ENCODE results near the gene SCAI.
"Not testable (repeated sequence)": the region's sequence is repeated elsewhere in the genome, so short reads cannot be mapped to it uniquely, and the experiment has no call there.

The SCAI gene

GRCh38 chr9:125179776-125180175 is 36.4 kb upstream of the SCAI start:
- H3K4me2 ChIP-seq, H3K27ac ChIP-seq, H3K4me1 ChIP-seq, H3K9ac ChIP-seq, H3K4me3 ChIP-seq, H3K27me3 ChIP-seq: not testable (repeated sequence)
- Histone ChIP-seq H3K36me3 (peaks cover 13 to 95% (median 72%) of the 10 kb centered on the region in 11 experiments), H4K20me1 (peaks cover 80 to 100% (median 97%) of the 10 kb centered on the region in 11 experiments), H3K9me3 (replicated peaks in 1 of 11) (peaks cover 0 to 27% (median 18%) of the 10 kb centered on the region in 11 experiments; a peak in 14 of 22 replicates)
- TF ChIP-seq Cebpa-rat (IDR thresholded peaks at IDR 0.05) = peak in 2 of 11 experiments; percentile 23 to 52; a peak in 1 of 22 replicates

- TF ChIP-seq Cebpa-rat (IDR thresholded peaks at IDR 0.05) = no peak
- Histone ChIP-seq H3K4me3 (no peak overlapping the region), H4K20me1 (peaks cover 82 to 100% (median 96%) of the 10 kb centered on the region in 11 experiments), H3K4me2 (no peak overlapping the region), H3K4me1 (peaks cover 6 to 23% (median 11%) of the 10 kb centered on the region in 10 experiments), H3K9ac (no peak overlapping the region), H3K27ac (no peak overlapping the region), H3K9me3 (replicated peaks in 1 of 11) (peaks cover 0 to 24% (median 15%) of the 10 kb centered on the region in 11 experiments; a peak in 13 of 22 replicates), H3K36me3 (peaks cover 10 to 97% (median 70%) of the 10 kb centered on the region in 11 experiments), H3K27me3 (no peaks in the 10 kb centered on the region)
These were observed 34.6 kb upstream of the SCAI start for GRCh38 chr9:125177888-125178287.

DNA sequence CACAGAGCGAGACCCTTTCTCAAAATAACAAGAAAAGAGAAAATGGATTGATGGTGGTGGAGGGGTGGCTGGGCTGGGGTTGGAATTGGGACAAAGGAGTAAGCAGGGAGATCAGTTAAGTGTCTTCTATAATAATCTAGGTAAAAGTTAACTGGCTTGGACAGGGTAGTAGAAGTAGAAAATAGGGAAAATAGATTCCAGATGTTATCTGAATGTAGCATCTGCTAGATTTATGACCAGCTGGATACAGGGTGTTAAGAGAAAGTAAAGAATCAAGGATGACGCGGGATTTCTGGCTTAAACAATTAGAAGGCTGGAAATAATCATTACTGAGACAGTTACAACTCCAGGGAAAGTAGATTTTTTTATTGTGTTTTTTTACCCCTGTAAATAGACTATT is 33.3 kb upstream of the SCAI start:
- Histone ChIP-seq H3K9ac (no peak overlapping the region), H3K4me3 (no peak overlapping the region), H3K4me2 (no peak overlapping the region)

GRCh38 chr9:125172031-125172755 is 28.9 kb upstream of the SCAI start:
- Histone ChIP-seq H4K20me1 (peaks cover 49 to 98% (median 60%) of the 10 kb centered on the region in 11 experiments; a peak in 21 of 22 replicates), H3K4me2 (peak overlapping the region; percentile 10 to 75 (median 58); a peak in 21 of 22 replicates), H3K9ac (no peak overlapping the region), H3K4me3 (no peak overlapping the region), H3K27me3 (no peaks in the 10 kb centered on the region), H3K4me1 (peaks cover 14 to 31% (median 22%) of the 10 kb centered on the region in 10 experiments), H3K9me3 (replicated peaks in 1 of 11) (no peaks in the 10 kb centered on the region), H3K27ac (peak overlapping the region in 4 of 11 experiments; percentile 2 to 44 (median 24); a peak in 3 of 22 replicates), H3K36me3 (peaks cover 44 to 89% (median 76%) of the 10 kb centered on the region in 11 experiments)
- no peak for TF ChIP-seq Cebpa-rat (IDR thresholded peaks at IDR 0.05)

More for the DNA sequence above, 33.3 kb upstream of the SCAI start:
- Histone ChIP-seq H4K20me1 (peaks cover 84 to 100% (median 95%) of the 10 kb centered on the region in 11 experiments), H3K36me3 (peaks cover 10 to 94% (median 65%) of the 10 kb centered on the region in 11 experiments), H3K27ac (no peak overlapping the region), H3K9me3 (replicated peaks in 1 of 11) (peaks cover 0 to 11% (median 3%) of the 10 kb centered on the region in 11 experiments; a peak in 7 of 22 replicates), H3K27me3 (no peaks in the 10 kb centered on the region), H3K4me1 (peaks cover 14 to 33% (median 22%) of the 10 kb centered on the region in 10 experiments)
- TF ChIP-seq Cebpa-rat (IDR thresholded peaks at IDR 0.05) = no peak

GRCh38 chr9:125169895-125170294 is 26.6 kb upstream of the SCAI start:
- peaks cover 38 to 92% (median 55%) of the 10 kb centered on the region in 11 experiments; a peak in 20 of 22 replicates for H4K20me1 ChIP-seq

DNA sequence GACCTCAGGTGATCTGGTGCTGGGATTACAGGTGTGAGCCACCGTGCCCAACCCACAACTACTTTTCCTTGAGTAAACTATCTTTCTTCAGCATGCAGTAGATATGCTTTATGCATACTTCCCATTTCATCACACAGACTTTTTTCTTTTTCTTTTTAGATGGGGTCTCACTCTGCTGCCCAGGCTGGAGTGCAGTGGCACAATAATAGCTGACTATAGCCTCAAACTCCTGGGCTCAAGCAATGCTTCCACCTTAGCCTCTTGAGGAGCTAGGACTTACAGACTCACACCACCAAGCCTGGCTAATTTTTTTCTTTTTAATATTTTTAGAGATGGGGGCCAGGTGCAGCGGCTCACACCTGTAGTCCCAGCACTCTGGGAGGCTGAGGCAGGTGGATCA is 23.4 kb upstream of the SCAI start:
- Histone ChIP-seq H3K27ac (no peak overlapping the region), H3K9ac (no peak overlapping the region), H3K4me3 (no peak overlapping the region), H3K9me3 (replicated peaks in 1 of 11) (no peaks in the 10 kb centered on the region), H3K4me2 (no peak overlapping the region), H3K4me1 (peaks cover 0 to under 1% (median 0%) of the 10 kb centered on the region in 10 experiments; a peak in 1 of 20 replicates), H4K20me1 (peaks cover 13 to 86% (median 42%) of the 10 kb centered on the region in 11 experiments; a peak in 19 of 22 replicates), H3K27me3 (no peaks in the 10 kb centered on the region), H3K36me3 (peaks cover 56 to 95% (median 77%) of the 10 kb centered on the region in 11 experiments)
- TF ChIP-seq Cebpa-rat (IDR thresholded peaks at IDR 0.05) = no peak

More at GRCh38 chr9:125169895-125170294, 26.6 kb upstream of the SCAI start:
- Histone ChIP-seq H3K27me3 (no peaks in the 10 kb centered on the region), H3K4me1 (peaks cover 14 to 30% (median 22%) of the 10 kb centered on the region in 10 experiments), H3K9me3 (replicated peaks in 1 of 11) (no peaks in the 10 kb centered on the region), H3K36me3 (peaks cover 58 to 94% (median 78%) of the 10 kb centered on the region in 11 experiments), H3K4me2 (no peak overlapping the region), H3K27ac (no peak overlapping the region), H3K9ac (no peak overlapping the region), H3K4me3 (no peak overlapping the region)
- TF ChIP-seq Cebpa-rat (IDR thresholded peaks at IDR 0.05) = no peak

GRCh38 chr9:125162891-125163290 is 19.6 kb upstream of the SCAI start:
- H3K9ac ChIP-seq; H3K4me2 ChIP-seq; H3K4me1 ChIP-seq; H3K4me3 ChIP-seq; H3K9me3 ChIP-seq (replicated peaks in 1 of 11); H3K27me3 ChIP-seq; H3K27ac ChIP-seq: not testable (repeated sequence)
- Histone ChIP-seq H4K20me1 (peaks cover 10 to 76% (median 47%) of the 10 kb centered on the region in 11 experiments; a peak in 19 of 22 replicates), H3K36me3 (peaks cover 41 to 94% (median 72%) of the 10 kb centered on the region in 11 experiments)

DNA sequence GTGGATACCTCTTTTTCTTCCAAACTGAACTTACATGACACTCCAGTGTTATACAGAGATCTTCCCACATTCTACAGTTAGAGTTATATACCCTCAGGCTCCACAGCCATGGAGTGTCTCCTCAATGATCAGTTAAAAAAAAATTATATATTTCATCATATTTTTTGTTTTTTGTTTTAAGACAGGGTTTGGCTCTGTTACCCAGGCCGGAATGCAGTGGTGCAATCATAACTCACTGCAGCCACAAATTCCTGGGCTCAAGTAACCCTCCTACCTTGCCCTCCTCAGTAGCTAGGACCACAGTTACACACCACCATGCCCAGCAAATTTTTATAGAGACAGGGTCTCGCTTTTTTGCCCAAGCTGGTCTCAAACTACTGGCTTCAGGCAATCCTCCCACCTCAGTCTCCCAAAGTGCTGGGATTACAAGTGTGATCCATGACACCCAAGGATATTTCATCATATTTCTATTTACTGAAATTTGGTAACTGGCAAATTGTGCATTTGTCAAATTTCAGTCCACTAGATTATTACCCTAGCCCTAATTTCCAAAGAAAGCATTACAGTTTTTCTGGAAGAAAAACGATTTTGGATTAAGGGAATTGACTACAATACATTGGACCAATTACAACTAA is 18.1 kb upstream of the SCAI start:
- no peaks in the 10 kb centered on the region for H3K9me3 ChIP-seq (replicated peaks in 1 of 11)
- no peak overlapping the region for H3K27ac ChIP-seq
- H3K4me1 ChIP-seq = no peaks in the 10 kb centered on the region
- no peak overlapping the region for H3K4me2 ChIP-seq
- H3K4me3 ChIP-seq = no peak overlapping the region
- H3K36me3 ChIP-seq = peaks cover 53 to 96% (median 76%) of the 10 kb centered on the region in 11 experiments
- peaks cover 4 to 63% (median 38%) of the 10 kb centered on the region in 11 experiments; a peak in 19 of 22 replicates for H4K20me1 ChIP-seq
- H3K27me3 ChIP-seq = no peaks in the 10 kb centered on the region
- no peak; a peak in 1 of 22 replicates for TF ChIP-seq Cebpa-rat (IDR thresholded peaks at IDR 0.05)
- H3K9ac ChIP-seq = no peak overlapping the region

GRCh38 chr9:125160750-125161149 is 17.4 kb upstream of the SCAI start:
- Histone ChIP-seq H3K36me3 (peaks cover 47 to 93% (median 71%) of the 10 kb centered on the region in 11 experiments), H3K4me2 (no peak overlapping the region), H3K4me1 (no peaks in the 10 kb centered on the region), H3K9ac (no peak overlapping the region), H3K27me3 (no peaks in the 10 kb centered on the region), H3K27ac (no peak overlapping the region), H3K4me3 (no peak overlapping the region), H3K9me3 (replicated peaks in 1 of 11) (no peaks in the 10 kb centered on the region), H4K20me1 (peaks cover 4 to 57% (median 36%) of the 10 kb centered on the region in 11 experiments; a peak in 19 of 22 replicates)
- no peak for TF ChIP-seq Cebpa-rat (IDR thresholded peaks at IDR 0.05)
